NT2/D1 (cell line): Measurements from ENCODE around the gene GAL3ST2.

ENCODE experiments used
- SUZ12 ChIP-seq: IDR thresholded peaks from 2 replicates; pipeline ENCODE4 v1.6.1; 2011; ENCODE audit not compliant: insufficient read length, insufficient read depth; ENCODE audit errors: extremely low read depth
- YY1 ChIP-seq: IDR thresholded peaks from 2 replicates; pipeline ENCODE4 v1.6.1; 2011; ENCODE audit not compliant: insufficient read length, insufficient read depth
- ZNF274 ChIP-seq: IDR thresholded peaks from 2 replicates; pipeline ENCODE4 v1.6.1; 2011; ENCODE audit warnings: mild to moderate bottlenecking, low read depth, low read length

DNA sequence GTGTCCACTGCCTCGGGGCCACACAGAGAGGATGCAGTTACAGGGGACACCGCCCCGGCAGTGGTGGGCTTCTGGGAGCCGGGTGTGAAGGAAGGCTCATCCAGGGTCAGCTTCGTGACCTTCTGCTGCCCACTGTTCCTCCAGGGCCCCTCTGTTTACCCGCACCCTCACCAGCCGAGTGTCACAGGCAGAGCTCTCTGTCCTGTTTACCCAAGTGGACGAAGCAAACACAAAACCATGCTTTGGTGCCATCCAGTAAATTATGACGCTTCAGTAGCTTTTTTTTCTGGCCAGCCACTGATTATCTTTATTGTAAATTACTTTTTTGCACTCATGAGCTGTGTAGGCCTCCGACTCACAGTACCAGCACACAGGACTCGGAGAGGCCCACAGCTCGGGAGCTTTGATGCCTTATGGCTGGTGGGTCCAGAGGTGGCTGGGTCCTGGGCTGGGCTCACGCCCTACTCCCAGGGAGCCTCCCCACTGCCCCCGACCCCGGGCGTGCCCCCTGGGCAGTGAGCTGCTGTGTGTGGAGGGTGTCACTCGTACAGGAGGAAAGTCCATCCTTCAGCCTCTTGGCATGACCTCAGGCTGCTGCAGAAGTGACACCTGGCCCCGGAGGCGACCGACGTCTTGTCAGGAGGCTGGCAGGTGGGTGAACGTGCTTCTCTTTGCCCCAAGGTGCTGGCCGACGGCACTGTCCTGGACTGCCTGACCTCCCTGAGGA lies 32.4 kb upstream of the GAL3ST2 start:
- TF ChIP-seq YY1 = no peak
- TF ChIP-seq SUZ12 = no peak
- TF ChIP-seq ZNF274 = no peak
